ENCODE results near the gene CDH4. TPM values are rescaled to one million over a fixed set of nuclear protein-coding genes. Genes with fewer than 3 reads are reported as not detected.

Gene CDH4
- total and polyA plus RNA-seq, 9 of the 15 experiments (the other 6 are each of a cell fraction or from before 2014, with no cell fraction given) = 0.04 TPM; not detected in 8

GRCh38 chr20:61845233-61845671 is 593.2 kb downstream of the CDH4 start:
- TF ChIP-seq HDAC8 (tag; IDR thresholded peaks at IDR 0.05) = no peak
- no peak for TF ChIP-seq SAFB (IDR thresholded peaks at IDR 0.05; ENCODE audit: borderline replicate concordance, low read depth, low read length)
- no peak for TF ChIP-seq ATF6 (CRISPR knock-in tag; IDR thresholded peaks at IDR 0.05)
- no peak for TF ChIP-seq POLR2B (IDR thresholded peaks at IDR 0.05; ENCODE audit: low read depth, partially characterized antibody)
- no peak for TF ChIP-seq CREM (IDR thresholded peaks at IDR 0.05; ENCODE audit: low read depth)
- TF ChIP-seq PTTG1 (tag; IDR thresholded peaks at IDR 0.05; ENCODE audit: low read depth) = no peak
- no peak for TF ChIP-seq POLR2G (IDR thresholded peaks at IDR 0.05; ENCODE audit: low read depth, low read length)
- TF ChIP-seq BACH1 (tag; IDR thresholded peaks at IDR 0.05) = no peak
- TF ChIP-seq, protein P1, sequence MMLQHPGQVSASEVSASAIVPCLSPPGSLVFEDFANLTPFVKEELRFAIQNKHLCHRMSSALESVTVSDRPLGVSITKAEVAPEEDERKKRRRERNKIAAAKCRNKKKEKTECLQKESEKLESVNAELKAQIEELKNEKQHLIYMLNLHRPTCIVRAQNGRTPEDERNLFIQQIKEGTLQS (IDR thresholded peaks at IDR 0.05) = no peak
- TF ChIP-seq, protein P1 (CRISPR knock-in tag; conservative IDR thresholded peaks at IDR 0.05) = no peak
- no peak for TF ChIP-seq HMGN3 (IDR thresholded peaks at IDR 0.05; ENCODE audit: borderline replicate concordance, extremely low read depth, insufficient read length, low read depth, low read length)
- no peak for TF ChIP-seq KAT2B (IDR thresholded peaks at IDR 0.05; ENCODE audit: low read depth, low read length)
- TF ChIP-seq PTBP1 (IDR thresholded peaks at IDR 0.05; ENCODE audit: low read depth, low read length) = no peak
- TF ChIP-seq, protein P2, sequence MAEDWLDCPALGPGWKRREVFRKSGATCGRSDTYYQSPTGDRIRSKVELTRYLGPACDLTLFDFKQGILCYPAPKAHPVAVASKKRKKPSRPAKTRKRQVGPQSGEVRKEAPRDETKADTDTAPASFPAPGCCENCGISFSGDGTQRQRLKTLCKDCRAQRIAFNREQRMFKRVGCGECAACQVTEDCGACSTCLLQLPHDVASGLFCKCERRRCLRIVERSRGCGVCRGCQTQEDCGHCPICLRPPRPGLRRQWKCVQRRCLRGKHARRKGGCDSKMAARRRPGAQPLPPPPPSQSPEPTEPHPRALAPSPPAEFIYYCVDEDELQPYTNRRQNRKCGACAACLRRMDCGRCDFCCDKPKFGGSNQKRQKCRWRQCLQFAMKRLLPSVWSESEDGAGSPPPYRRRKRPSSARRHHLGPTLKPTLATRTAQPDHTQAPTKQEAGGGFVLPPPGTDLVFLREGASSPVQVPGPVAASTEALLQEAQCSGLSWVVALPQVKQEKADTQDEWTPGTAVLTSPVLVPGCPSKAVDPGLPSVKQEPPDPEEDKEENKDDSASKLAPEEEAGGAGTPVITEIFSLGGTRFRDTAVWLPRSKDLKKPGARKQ (CRISPR knock-in tag; IDR thresholded peaks at IDR 0.05) = no peak
- TF ChIP-seq POLR2AphosphoS5 (IDR thresholded peaks at IDR 0.05; ENCODE audit: control insufficient read depth, insufficient read depth, low read depth, low read length) = no peak
- TF ChIP-seq NFIX (CRISPR knock-in tag; IDR thresholded peaks at IDR 0.05; ENCODE audit: low read depth) = no peak
- TF ChIP-seq NR2C1 (IDR thresholded peaks at IDR 0.05) = no peak
- TF ChIP-seq NR2C1 (tag; IDR thresholded peaks at IDR 0.05) = no peak
- Histone ChIP-seq H3K4me1 (replicated peaks in 1 of 2; ENCODE audit: control insufficient read depth in 2 of 2, insufficient read depth in 2 of 2, low read length in 2 of 2) (peaks cover 0 to 4% of the 10 kb centered on the region in 2 experiments; a peak in 1 of 5 replicates), H3K9ac (ENCODE audit: insufficient read depth in 1 of 2, low read depth in 2 of 2, low read length in 2 of 2) (no peak overlapping the region), H4K20me1 (replicated peaks; ENCODE audit: control insufficient read depth, insufficient read depth, low read length) (peaks cover 3% of the 10 kb centered on the region; the same call in 1 of the 2 replicates), H3K36me3 (ENCODE audit: control insufficient read depth, insufficient read depth, low read length) (no peaks in the 10 kb centered on the region), H3K4me3 (no peak overlapping the region), H3K4me2 (ENCODE audit: insufficient read depth, low read length) (no peak overlapping the region), H3K79me2 (ENCODE audit: control insufficient read depth, insufficient read depth, low read length) (no peaks in the 10 kb centered on the region), H3K27me3 (ENCODE audit: control insufficient read depth in 2 of 2, insufficient read depth in 2 of 2, low read length in 2 of 2) (peaks cover 16 to 73% of the 10 kb centered on the region in 2 experiments; a peak in 4 of 5 replicates), H3K9me3 (replicated peaks; ENCODE audit: control insufficient read depth, insufficient read depth, low read depth, low read length) (no peaks in the 10 kb centered on the region), H3K9me1 (ENCODE audit: control insufficient read depth, insufficient read depth, low read length) (no peaks in the 10 kb centered on the region), H3K27ac (ENCODE audit: extremely low read depth, low read depth, low read length) (no peak overlapping the region), H2AFZ (ENCODE audit: low read depth, low read length) (no peak overlapping the region)
- CTCF ChIA-PET (ENCODE audit: low intra/inter-chr PET ratio) = no interaction called here
- intact Hi-C loops (cut with micrococcal nuclease) (no loop called here), in situ Hi-C loops (cut with MboI) (no loop called here)
- no TSS peak for BruUV-seq (replicated peaks)
- DNase-seq (ENCODE audit: extremely low read depth in 1 of 4, low spot score in 3 of 4) (no peak), ATAC-seq (no peak), FAIRE-seq (no peak)
- POLR2A ChIA-PET = no interaction called here
- WGBS (ENCODE audit: insufficient coverage, low coverage, missing lambda C conversion rate) = 2% methylated on average over 19 of the region's 19 CpGs
